HT-29 (cell line): ENCODE results near the gene ZPBP2. TPM values are rescaled to one million over a fixed set of nuclear protein-coding genes. Genes with fewer than 3 reads are reported as not detected.
"Not testable (repeated sequence)": the region's sequence is repeated elsewhere in the genome, so short reads cannot be mapped to it uniquely, and the experiment has no call there.

Experiments used
- DNase-seq: peaks from one replicate; pipeline ENCODE4 v3.0.0-alpha.2; 2015; ENCODE audit warnings: low spot score
- total RNA-seq: library from RNA; depleted of rRNA; stranded (reverse); fragments of >200 nt; shearing (Covaris generic); gene quantifications from 2 replicates; pipeline ENCODE4 v1.2.3, GENCODE V29; 2014; rRNA removed

Gene ZPBP2, protein sequence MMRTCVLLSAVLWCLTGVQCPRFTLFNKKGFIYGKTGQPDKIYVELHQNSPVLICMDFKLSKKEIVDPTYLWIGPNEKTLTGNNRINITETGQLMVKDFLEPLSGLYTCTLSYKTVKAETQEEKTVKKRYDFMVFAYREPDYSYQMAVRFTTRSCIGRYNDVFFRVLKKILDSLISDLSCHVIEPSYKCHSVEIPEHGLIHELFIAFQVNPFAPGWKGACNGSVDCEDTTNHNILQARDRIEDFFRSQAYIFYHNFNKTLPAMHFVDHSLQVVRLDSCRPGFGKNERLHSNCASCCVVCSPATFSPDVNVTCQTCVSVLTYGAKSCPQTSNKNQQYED
- total RNA-seq = not detected in 2 replicates

- DNase-seq = no peak
Observed at GRCh38 chr17:39867880-39868553, at the start of gene ZPBP2. ZPBP2 (plus strand) TSS chr17:39868202; CDS start chr17:39868355, 153 bp downstream.

GRCh38 chr17:39818358-39819000, 49.5 kb upstream of the ZPBP2 start:
- DNase-seq = no peak

DNA sequence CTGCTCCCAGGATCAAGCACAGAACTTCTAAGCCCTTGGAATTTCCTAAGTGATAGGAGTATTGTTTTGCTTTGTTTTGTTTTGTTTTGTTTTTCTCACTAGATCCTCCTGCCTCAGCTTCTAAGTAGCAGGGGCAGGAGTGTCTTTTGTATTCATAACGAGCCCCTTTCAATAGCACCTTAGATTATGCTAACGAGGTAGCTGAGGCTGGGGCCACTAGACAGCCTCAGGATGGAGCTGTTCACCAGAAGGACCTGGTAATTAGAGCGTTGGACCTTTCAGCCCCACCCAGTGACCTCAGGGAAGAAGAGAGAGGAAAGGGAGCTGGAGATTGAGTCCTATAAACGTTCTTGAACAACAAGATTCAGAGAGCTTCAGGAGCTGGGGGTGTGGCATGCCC, 47.5 kb upstream of the ZPBP2 start:
- DNase-seq = no peak

- DNase-seq = no peak
Observed at GRCh38 chr17:39820987-39821386, 47.0 kb upstream of the ZPBP2 start.

DNA sequence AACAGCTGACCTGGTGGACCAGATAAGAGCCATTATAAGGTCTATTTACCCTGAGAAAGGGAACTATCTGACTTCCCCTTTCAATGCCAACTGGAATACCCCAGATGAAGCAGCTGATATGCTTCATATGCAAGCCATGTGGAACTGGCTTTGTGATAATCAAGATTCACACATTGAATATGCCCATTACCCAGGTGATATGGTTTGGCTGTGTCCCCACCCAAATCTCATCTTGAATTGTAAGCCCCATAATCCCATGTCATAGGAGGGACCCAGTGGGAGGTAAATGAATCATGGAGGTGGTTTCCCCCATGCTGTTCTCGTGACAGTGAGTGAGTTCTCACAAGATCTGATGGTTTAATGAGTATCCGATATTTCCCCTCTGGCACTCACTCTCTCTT, 46.0 kb upstream of the ZPBP2 start:
- DNase-seq = no peak

- DNase-seq = no peak
Observed at GRCh38 chr17:39823407-39824054, 44.5 kb upstream of the ZPBP2 start.

- DNase-seq = no peak
Observed at GRCh38 chr17:39826334-39826733, 41.7 kb upstream of the ZPBP2 start.

GRCh38 chr17:39828443-39828842, 39.6 kb upstream of the ZPBP2 start:
- DNase-seq = peak; percentile 28

- no peak for DNase-seq
Observed at GRCh38 chr17:39831588-39831987, 36.4 kb upstream of the ZPBP2 start.

- DNase-seq = no peak
Observed at GRCh38 chr17:39834017-39834416, 34.0 kb upstream of the ZPBP2 start.

DNA sequence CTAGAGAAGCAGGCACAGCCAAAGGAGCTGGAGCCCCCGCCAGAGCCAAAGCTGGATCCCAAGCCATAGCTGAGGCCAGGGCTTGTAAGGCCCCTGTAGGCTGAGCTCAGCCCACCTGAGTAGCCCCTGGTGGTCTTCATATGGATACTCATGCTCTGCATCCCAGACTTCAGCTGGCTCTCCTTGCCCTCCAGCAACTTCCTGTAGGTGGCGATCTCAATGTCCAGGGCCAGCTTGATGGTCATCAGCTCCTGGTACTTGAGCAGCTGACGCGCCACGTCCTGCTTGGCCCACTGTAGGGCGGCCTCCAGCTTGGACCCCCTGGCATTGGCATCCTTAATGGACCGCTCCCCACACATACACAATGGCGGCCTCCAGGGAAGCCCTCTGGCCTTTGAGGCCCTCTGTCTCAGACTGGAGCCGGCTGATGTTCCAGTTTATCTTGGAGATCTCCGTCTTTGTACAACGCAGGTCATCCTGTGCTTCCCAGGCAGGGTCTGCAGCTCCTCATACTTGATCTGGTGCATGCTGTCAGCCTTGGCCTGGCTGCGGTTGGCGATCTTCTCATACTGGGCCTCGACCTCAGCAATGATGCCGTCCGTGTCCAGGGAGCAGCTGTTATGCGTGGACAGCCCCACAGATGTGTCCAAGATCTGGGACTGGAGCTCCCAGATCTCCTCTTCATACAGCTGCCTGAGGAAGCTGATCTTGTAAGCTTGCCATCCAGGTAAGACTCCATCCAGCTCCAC, 32.8 kb upstream of the ZPBP2 start:
- DNase-seq = no peak

DNA sequence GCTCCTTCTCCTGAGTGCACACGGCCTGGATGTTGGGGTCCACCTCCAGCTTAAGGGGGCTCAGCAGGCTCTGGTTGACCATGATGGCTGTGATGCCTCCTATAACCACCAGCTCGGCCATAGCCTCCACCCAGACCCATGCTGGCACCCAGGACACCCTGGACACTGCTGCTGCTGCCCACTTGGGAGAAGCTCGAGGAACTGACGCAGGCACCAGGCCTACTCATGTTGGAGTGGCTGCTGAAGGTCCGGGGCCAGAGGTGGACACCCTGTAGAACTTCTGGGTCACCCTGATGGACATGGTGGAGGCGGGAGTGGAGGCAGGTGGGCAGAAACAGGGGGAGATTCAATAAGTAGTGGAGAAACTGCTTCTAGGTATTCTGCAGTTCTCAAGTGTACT, 31.9 kb upstream of the ZPBP2 start:
- no peak for DNase-seq

DNA sequence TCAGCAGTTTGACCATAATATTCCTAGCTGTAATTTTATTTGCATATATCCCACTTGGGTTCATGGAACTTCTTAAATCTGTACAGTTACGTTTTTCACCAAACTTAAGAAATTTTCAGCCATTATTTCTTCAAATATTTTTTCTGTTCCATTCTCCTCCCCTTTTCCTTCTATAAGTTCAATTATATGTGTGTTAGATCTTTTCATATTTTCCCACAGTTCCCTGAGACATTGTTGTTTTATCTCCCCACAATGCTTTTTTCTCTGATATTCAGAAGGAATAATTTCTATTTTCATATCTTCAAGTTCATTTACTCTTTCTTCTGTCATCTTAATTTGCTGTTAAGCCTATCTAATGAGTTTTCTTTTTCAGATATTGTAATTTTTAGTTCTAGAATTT, 29.9 kb upstream of the ZPBP2 start:
- no peak for DNase-seq

DNA sequence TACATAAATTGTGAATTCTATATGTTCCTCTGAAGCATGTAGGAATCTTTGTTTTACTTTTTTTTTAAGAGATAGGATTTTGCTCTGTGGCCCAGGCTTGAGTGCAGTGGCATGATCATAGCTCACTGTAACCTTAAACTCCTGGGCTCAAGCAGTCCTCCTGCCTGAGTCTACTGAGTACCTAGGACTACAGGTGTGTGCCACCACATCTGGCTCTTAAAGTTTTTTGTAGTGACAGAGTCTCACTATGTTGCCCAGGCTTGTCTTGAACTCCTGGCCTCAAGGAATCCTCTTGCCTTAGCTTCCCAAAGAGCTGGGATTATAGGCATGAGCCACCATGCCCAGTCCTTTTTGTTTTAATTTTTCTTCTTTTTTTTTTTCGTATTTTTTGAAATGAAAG, 29.2 kb upstream of the ZPBP2 start:
- DNase-seq = no peak

GRCh38 chr17:39841134-39841683, 26.8 kb upstream of the ZPBP2 start:
- DNase-seq = no peak

- DNase-seq = no peak
Observed at GRCh38 chr17:39845052-39845846, 22.8 kb upstream of the ZPBP2 start.

- no peak for DNase-seq
Observed at GRCh38 chr17:39846205-39846604, 21.8 kb upstream of the ZPBP2 start.

DNA sequence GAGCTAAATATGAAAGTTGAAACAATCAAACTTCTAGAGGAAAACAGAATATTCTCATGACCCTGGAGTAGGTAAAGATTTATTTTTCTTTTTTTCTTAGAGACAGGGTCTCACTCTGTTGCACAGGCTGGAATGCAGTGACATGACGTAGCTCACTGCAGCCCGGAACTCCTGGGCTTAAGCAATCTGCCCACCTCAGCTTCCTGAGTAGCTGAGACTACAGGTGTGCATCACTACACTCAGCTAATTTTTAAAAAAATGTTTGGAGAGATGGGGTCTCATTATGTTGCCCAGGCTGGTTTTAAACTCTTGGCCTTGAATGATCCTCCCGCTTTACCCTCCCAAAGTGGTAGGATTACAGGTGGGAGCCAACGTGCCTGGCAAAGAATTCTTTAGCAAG, 19.4 kb upstream of the ZPBP2 start:
- DNase-seq = no peak

- DNase-seq = not testable (repeated sequence)
Observed at GRCh38 chr17:39850186-39850585, 17.8 kb upstream of the ZPBP2 start.

GRCh38 chr17:39852239-39852638, 15.8 kb upstream of the ZPBP2 start:
- DNase-seq = no peak
